Measurements from ENCODE around the gene SLC4A2. TPM values are rescaled to one million over a fixed set of nuclear protein-coding genes. Genes with fewer than 3 reads are reported as not detected.

Gene SLC4A2
- polyA plus RNA-seq, 10 donors: 43.2 to 57.6 (median 53.7) TPM

Other genes with a start within 250 kb of the SLC4A2 start
- gene AOC1, start 207.1 kb upstream of the SLC4A2 start, polyA plus RNA-seq (ENCODE audit: insufficient read length in 10 of 10): under 1 TPM in 5 of 10 donors, not detected in 5; 0.09 to 0.78 (median 0.22) TPM
- 10 to 100 TPM; 10.6 to 19.5 (median 16.0) TPM for gene KCNH2, start 81.3 kb upstream of the SLC4A2 start, polyA plus RNA-seq (ENCODE audit: insufficient read length in 10 of 10)
- gene NOS3, start 68.6 kb upstream of the SLC4A2 start, polyA plus RNA-seq (ENCODE audit: insufficient read length in 10 of 10): 1 to 10 TPM; 4.1 to 9.4 (median 6.6) TPM
- 1 to 10 TPM in 6 of 10 donors, under 1 TPM in 4; 0.45 to 2.0 (median 1.1) TPM for gene ATG9B, start 35.1 kb upstream of the SLC4A2 start, polyA plus RNA-seq (ENCODE audit: insufficient read length in 10 of 10)
- 10 to 100 TPM; 12.9 to 34.9 (median 17.6) TPM for gene ABCB8, start 31.1 kb upstream of the SLC4A2 start, polyA plus RNA-seq (ENCODE audit: insufficient read length in 10 of 10)
- gene ASIC3, start 11.1 kb upstream of the SLC4A2 start, polyA plus RNA-seq (ENCODE audit: insufficient read length in 10 of 10): 1 to 10 TPM; 2.1 to 6.4 (median 4.3) TPM
- 10 to 100 TPM in 4 of 10 donors, 1 to 10 TPM in 6; 5.4 to 11.2 (median 9.4) TPM for gene CDK5, start 1.7 kb upstream of the SLC4A2 start, polyA plus RNA-seq (ENCODE audit: insufficient read length in 10 of 10)
- gene FASTK, start 21.2 kb downstream of the SLC4A2 start, polyA plus RNA-seq (ENCODE audit: insufficient read length in 10 of 10): 10 to 100 TPM; 45.2 to 83.3 (median 64.0) TPM
- 10 to 100 TPM; 25.3 to 43.1 (median 29.8) TPM for gene TMUB1, start 23.9 kb downstream of the SLC4A2 start, polyA plus RNA-seq (ENCODE audit: insufficient read length in 10 of 10)
- gene AGAP3, start 26.9 kb downstream of the SLC4A2 start, polyA plus RNA-seq (ENCODE audit: insufficient read length in 10 of 10): 10 to 100 TPM; 53.5 to 84.1 (median 67.8) TPM
- 1 to 10 TPM in 6 of 10 donors, under 1 TPM in 4; 0.66 to 3.3 (median 1.3) TPM for gene GBX1, start 108.1 kb downstream of the SLC4A2 start, polyA plus RNA-seq (ENCODE audit: insufficient read length in 10 of 10)
- 1 to 10 TPM; 1.0 to 4.5 (median 3.0) TPM for gene ASB10, start 127.7 kb downstream of the SLC4A2 start, polyA plus RNA-seq (ENCODE audit: insufficient read length in 10 of 10)
- not detected for gene H2BK1, start 150.9 kb downstream of the SLC4A2 start, polyA plus RNA-seq (ENCODE audit: insufficient read length in 10 of 10)
- gene ABCF2, start 167.6 kb downstream of the SLC4A2 start, polyA plus RNA-seq (ENCODE audit: insufficient read length in 10 of 10): 10 to 100 TPM; 13.2 to 23.8 (median 18.1) TPM
- 10 to 100 TPM; 16.6 to 29.8 (median 22.4) TPM for gene CHPF2, start 172.9 kb downstream of the SLC4A2 start, polyA plus RNA-seq (ENCODE audit: insufficient read length in 10 of 10)
- 100 to 1,000 TPM in 9 of 10 donors, 10 to 100 TPM in 1; 96.8 to 165 (median 135) TPM for gene SMARCD3, start 189.1 kb downstream of the SLC4A2 start, polyA plus RNA-seq (ENCODE audit: insufficient read length in 10 of 10)